OCI-LY3 (cell line): ENCODE measurements around the gene PARP1.

Source experiments
- H2AFZ ChIP-seq: fragments of 200-600, 300-600 bp; shearing (Covaris generic); 2 replicates; pipeline ENCODE4 v1.6.0; 2014; ENCODE audit warnings: antibody characterized with exemption, low read depth, low read length
- H3K27ac ChIP-seq: fragments of 200-600, 300-600 bp; sonication (generic); 2 replicates; pipeline ENCODE4 v1.5.1; 2014; ENCODE audit warnings: mild to moderate bottlenecking, low read length, moderate library complexity, mixed read lengths
- H3K27me3 ChIP-seq: fragments of 200-600, 300-600 bp; sonication (generic); 2 replicates; pipeline ENCODE4 v1.6.1; 2014; ENCODE audit warnings: low read depth, low read length, mixed read lengths
- H3K36me3 ChIP-seq: fragments of 200-600, 300-600 bp; sonication (generic); replicated peaks from 2 replicates; pipeline ENCODE3; 2014; ENCODE audit warnings: low read depth, low read length, mixed read lengths
- H3K4me1 ChIP-seq: fragments of 300-600, 200-600 bp; sonication (generic); 2 replicates; pipeline ENCODE4 v1.6.1; 2014; ENCODE audit warnings: low read length, mixed read lengths
- H3K4me2 ChIP-seq: fragments of 200-600, 300-600 bp; sonication (generic); 2 replicates; pipeline ENCODE4 v1.6.1; 2014; ENCODE audit warnings: low read length, mixed read lengths
- H3K4me3 ChIP-seq: fragments of 300-600, 200-600 bp; sonication (generic); 2 replicates; pipeline ENCODE4 v1.5.1; 2014; ENCODE audit warnings: antibody characterized with exemption, mild to moderate bottlenecking, low read length, moderate library complexity
- H3K79me2 ChIP-seq: fragments of 300-600, 200-600 bp; shearing (Covaris generic); 2 replicates; pipeline ENCODE4 v1.6.1; 2014; ENCODE audit warnings: mild to moderate bottlenecking, low read length, mixed read lengths
- H3K9ac ChIP-seq: fragments of 300-600, 200-600 bp; shearing (Covaris generic); 2 replicates; pipeline ENCODE4 v1.6.0; 2014; ENCODE audit warnings: mild to moderate bottlenecking, low read length, moderate library complexity
- H3K9me3 ChIP-seq: fragments of 200-600, 300-600 bp; shearing (Covaris generic); 2 replicates; pipeline ENCODE4 v1.6.1; 2014; ENCODE audit warnings: low read length, mixed read lengths; ENCODE audit not compliant: insufficient read depth
- H4K20me1 ChIP-seq: fragments of 200-600, 300-600 bp; sonication (generic); 2 replicates; pipeline ENCODE4 v1.6.1; 2016; ENCODE audit warnings: low read length, mixed read lengths; ENCODE audit not compliant: insufficient read depth
- CTCF ChIP-seq: fragments of 200-600, 300-600 bp; sonication (generic); IDR thresholded peaks from 2 replicates; pipeline ENCODE4 v1.5.1; 2014; ENCODE audit warnings: antibody characterized with exemption, low read length, low read depth
- EZH2phosphoT487 ChIP-seq: fragments of 200-600 bp; shearing (Covaris generic); IDR thresholded peaks from 2 replicates; pipeline ENCODE4 v1.6.1; 2018; ENCODE audit warnings: antibody characterized with exemption, mixed run types, low read depth

Gene PARP1

GRCh38 chr1:226388131-226388530 lies 19.8 kb downstream of the PARP1 start:
- H4K20me1 ChIP-seq, result peaks cover 6% of the 10 kb centered on the region
- H3K27me3 ChIP-seq, result no peaks in the 10 kb centered on the region
- no peak for TF ChIP-seq EZH2phosphoT487
- no peak for TF ChIP-seq CTCF
- no peak overlapping the region for H3K27ac ChIP-seq
- H3K79me2 ChIP-seq, result peaks cover 17% of the 10 kb centered on the region
- no peak overlapping the region for H2AFZ ChIP-seq
- peaks cover 92% of the 10 kb centered on the region for H3K36me3 ChIP-seq
- H3K4me2 ChIP-seq, result no peak overlapping the region
- no peak overlapping the region for H3K9ac ChIP-seq
- H3K9me3 ChIP-seq, result no peaks in the 10 kb centered on the region
- no peak overlapping the region for H3K4me3 ChIP-seq
- H3K4me1 ChIP-seq, result no peaks in the 10 kb centered on the region

DNA sequence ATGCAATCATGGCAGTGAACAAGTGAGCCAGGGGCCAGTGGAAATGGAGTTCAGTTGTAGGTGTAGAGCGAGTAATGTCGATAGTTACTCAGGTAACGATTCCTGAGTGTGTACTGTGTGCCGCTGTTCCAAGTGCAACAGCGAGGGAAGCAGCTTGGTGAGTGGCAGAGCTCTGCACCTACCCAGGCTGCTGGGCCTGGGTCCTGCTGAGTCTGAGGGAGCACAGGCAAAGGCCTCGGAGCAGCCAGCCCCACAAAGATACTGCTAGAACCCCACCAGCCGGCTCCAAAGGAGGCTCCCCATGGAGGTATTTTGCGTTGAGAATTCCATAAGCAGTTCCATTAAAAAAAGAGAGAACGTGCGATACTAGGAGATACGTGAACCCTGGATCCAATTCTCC lies 23.2 kb downstream of the PARP1 start:
- TF ChIP-seq EZH2phosphoT487, result no peak
- no peak for TF ChIP-seq CTCF
- Histone ChIP-seq H3K27me3 (no peaks in the 10 kb centered on the region), H3K36me3 (peaks cover 96% of the 10 kb centered on the region), H3K4me1 (no peaks in the 10 kb centered on the region), H4K20me1 (no peaks in the 10 kb centered on the region), H3K9me3 (no peaks in the 10 kb centered on the region), H3K79me2 (no peaks in the 10 kb centered on the region), H3K4me3 (no peak overlapping the region), H3K27ac (no peak overlapping the region), H3K9ac (no peak overlapping the region), H2AFZ (no peak overlapping the region), H3K4me2 (no peak overlapping the region)

DNA sequence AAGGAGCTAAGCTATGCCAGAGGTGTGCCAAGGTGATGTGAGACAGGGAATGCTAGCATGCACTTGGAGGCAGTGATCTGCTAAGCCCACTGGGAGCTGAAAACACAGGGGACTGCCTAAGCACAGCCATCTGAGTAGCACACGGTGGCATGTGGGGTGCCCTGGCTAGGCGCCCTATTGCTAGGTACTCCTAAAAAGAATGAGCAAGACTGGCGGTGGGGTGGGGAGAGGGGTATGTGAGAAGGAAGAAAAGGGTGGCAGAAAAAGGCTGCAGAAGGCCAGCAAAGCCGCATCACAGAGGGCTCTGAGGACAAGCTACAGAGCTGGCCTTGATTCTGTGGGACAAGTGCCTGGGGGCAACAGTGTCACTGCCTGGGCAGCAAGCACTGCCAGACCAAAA lies 23.9 kb downstream of the PARP1 start:
- Histone ChIP-seq H3K4me2 (no peak overlapping the region), H2AFZ (no peak overlapping the region), H3K9me3 (no peaks in the 10 kb centered on the region), H3K79me2 (no peaks in the 10 kb centered on the region), H4K20me1 (no peaks in the 10 kb centered on the region), H3K4me1 (no peaks in the 10 kb centered on the region), H3K9ac (no peak overlapping the region), H3K27ac (no peak overlapping the region), H3K36me3 (peaks cover 96% of the 10 kb centered on the region), H3K4me3 (no peak overlapping the region), H3K27me3 (no peaks in the 10 kb centered on the region)
- TF ChIP-seq EZH2phosphoT487 (no peak), CTCF (no peak)

DNA sequence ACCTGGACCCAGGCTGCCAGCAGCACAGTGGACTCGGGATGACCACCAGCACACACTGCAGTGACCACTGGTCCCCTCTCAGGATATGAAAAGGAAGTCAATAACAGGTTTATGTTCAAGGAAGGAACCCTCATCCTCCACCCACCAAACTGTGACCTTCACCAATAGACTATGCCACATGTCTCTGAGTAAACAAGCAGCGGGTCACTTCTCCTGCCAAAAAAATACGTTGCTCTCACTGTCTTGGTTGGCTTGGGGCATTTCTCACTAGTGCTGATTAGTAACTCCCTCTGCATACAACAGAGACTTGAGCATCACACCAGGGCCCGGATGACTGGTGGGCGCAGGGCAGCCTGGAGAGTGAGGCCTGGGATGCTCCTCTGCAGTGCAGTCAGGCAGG lies 25.9 kb downstream of the PARP1 start:
- H3K9ac ChIP-seq, result no peak overlapping the region
- no peak overlapping the region for H3K27ac ChIP-seq
- H3K4me3 ChIP-seq, result no peak overlapping the region
- H3K4me2 ChIP-seq, result no peak overlapping the region
- no peaks in the 10 kb centered on the region for H3K79me2 ChIP-seq
- no peak for TF ChIP-seq CTCF
- TF ChIP-seq EZH2phosphoT487, result no peak
- H3K27me3 ChIP-seq, result no peaks in the 10 kb centered on the region
- no peaks in the 10 kb centered on the region for H3K4me1 ChIP-seq
- peaks cover 94% of the 10 kb centered on the region for H3K36me3 ChIP-seq
- no peak overlapping the region for H2AFZ ChIP-seq
- no peaks in the 10 kb centered on the region for H3K9me3 ChIP-seq
- no peaks in the 10 kb centered on the region for H4K20me1 ChIP-seq
